ENCODE data around the gene PDE3A. TPM values are rescaled to one million over a fixed set of nuclear protein-coding genes. Genes with fewer than 3 reads are reported as not detected.

Gene PDE3A
- total RNA-seq, 6 experiments from 2014 or later = 0.79 to 2.4 (median 1.3) TPM

DNA sequence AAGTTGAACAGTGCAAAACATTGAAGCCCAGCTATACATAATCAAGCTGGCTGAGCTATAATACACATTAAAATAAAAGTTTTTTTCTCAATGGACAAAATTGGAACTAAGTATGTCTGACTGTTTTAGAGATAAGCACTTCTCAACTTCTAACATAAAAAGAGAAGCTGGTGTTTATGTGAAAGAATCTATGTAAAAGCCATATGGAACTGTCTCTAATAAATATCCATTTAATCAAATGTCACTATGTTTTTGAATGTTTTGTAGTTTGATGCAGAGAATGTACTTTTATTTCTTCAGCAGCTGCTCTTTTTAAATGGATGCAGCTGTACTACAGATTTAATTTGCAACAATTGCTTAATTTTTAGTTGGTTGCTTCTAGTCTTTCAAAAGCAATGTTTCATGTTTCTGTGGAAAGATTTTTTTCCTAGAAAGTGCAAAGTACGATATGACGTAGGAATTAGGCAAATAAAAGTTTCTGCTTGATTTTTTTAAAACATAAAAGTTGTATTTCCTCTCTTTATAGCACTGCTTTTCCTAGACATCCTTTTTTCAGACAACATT lies 114.2 kb downstream of the PDE3A start:
- ATAC-seq = peak in 2 of 4 donors; percentile 29 to 37
- Histone ChIP-seq H3K4me1 (no peaks in the 10 kb centered on the region), H3K27me3 (no peaks in the 10 kb centered on the region), H3K9me3 (no peaks in the 10 kb centered on the region), H3K36me3 (no peaks in the 10 kb centered on the region), H3K4me3 (no peak overlapping the region), H3K27ac (no peak overlapping the region)
- WGBS (ENCODE audit: insufficient coverage, low coverage, low lambda C conversion rate, missing lambda C conversion rate) = 36% methylated on average over 2 of the region's 2 CpGs
- no peak for DNase-seq
- intact Hi-C loops (cut with DNase I) = no loop called here
- TF ChIP-seq, protein P1, sequence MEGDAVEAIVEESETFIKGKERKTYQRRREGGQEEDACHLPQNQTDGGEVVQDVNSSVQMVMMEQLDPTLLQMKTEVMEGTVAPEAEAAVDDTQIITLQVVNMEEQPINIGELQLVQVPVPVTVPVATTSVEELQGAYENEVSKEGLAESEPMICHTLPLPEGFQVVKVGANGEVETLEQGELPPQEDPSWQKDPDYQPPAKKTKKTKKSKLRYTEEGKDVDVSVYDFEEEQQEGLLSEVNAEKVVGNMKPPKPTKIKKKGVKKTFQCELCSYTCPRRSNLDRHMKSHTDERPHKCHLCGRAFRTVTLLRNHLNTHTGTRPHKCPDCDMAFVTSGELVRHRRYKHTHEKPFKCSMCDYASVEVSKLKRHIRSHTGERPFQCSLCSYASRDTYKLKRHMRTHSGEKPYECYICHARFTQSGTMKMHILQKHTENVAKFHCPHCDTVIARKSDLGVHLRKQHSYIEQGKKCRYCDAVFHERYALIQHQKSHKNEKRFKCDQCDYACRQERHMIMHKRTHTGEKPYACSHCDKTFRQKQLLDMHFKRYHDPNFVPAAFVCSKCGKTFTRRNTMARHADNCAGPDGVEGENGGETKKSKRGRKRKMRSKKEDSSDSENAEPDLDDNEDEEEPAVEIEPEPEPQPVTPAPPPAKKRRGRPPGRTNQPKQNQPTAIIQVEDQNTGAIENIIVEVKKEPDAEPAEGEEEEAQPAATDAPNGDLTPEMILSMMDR (IDR thresholded peaks at IDR 0.05) = no peak
- no peak for TF ChIP-seq POLR2A (IDR thresholded peaks at IDR 0.05)

DNA sequence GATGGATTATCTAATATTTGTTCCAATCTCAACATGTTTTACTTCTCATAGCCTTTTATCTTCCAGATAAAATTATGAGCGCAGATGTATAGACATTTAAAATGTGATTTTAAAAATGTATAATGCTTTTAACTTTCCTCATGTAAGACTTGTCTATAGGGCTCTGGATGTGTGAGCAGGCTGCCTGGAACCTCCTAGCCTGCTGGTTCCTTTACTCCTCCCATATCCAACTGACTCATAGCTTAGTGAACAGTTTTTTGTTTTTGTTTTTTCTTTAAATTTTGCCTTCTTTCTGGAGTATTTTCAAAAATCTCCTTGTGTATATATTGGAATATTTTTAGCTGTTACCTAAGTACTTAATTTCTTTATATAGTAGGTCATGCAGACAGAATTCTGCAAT lies 115.4 kb downstream of the PDE3A start:
- no peaks in the 10 kb centered on the region for H3K4me1 ChIP-seq
- no peak overlapping the region for H3K4me3 ChIP-seq
- H3K36me3 ChIP-seq = no peaks in the 10 kb centered on the region
- no peak for ATAC-seq
- no peaks in the 10 kb centered on the region for H3K9me3 ChIP-seq
- intact Hi-C loops (cut with DNase I) = no loop called here
- TF ChIP-seq, protein P1 (IDR thresholded peaks at IDR 0.05) = no peak
- TF ChIP-seq POLR2A (IDR thresholded peaks at IDR 0.05) = no peak
- H3K27ac ChIP-seq = no peak overlapping the region
- DNase-seq = no peak
- 100% methylated on average over 1 of the region's 1 CpG for WGBS (ENCODE audit: insufficient coverage, low coverage, low lambda C conversion rate, missing lambda C conversion rate)
- H3K27me3 ChIP-seq = no peaks in the 10 kb centered on the region

DNA sequence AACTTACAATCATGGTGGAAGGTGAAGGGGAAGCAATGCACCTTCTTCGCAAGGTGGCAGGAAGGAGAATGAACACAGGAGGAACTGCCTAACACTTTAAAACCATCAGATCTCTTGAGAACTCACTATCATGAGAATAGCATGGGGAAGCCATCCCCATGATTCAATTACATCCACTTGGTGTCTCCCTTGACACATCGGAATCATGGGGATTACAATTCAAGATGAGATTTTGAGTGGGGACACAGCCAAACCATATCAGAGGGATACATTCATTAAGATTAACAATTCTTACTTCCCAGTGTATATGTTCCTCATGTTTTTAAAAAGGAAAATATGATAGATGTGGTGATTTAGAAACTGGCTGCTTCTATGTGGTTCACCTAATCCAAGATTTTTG lies 117.9 kb downstream of the PDE3A start:
- Histone ChIP-seq H3K9me3 (no peaks in the 10 kb centered on the region), H3K4me1 (no peaks in the 10 kb centered on the region), H3K36me3 (no peaks in the 10 kb centered on the region), H3K27me3 (no peaks in the 10 kb centered on the region), H3K4me3 (no peak overlapping the region), H3K27ac (no peak overlapping the region)
- no peak for TF ChIP-seq POLR2A (IDR thresholded peaks at IDR 0.05)
- TF ChIP-seq, protein P1 (IDR thresholded peaks at IDR 0.05) = peak in 1 of 4 donors; percentile 5
- no peak for ATAC-seq
- WGBS (ENCODE audit: insufficient coverage, low coverage, low lambda C conversion rate, missing lambda C conversion rate) = 82% methylated on average over 2 of the region's 2 CpGs
- intact Hi-C loops (cut with DNase I) = no loop called here
- no peak for DNase-seq

DNA sequence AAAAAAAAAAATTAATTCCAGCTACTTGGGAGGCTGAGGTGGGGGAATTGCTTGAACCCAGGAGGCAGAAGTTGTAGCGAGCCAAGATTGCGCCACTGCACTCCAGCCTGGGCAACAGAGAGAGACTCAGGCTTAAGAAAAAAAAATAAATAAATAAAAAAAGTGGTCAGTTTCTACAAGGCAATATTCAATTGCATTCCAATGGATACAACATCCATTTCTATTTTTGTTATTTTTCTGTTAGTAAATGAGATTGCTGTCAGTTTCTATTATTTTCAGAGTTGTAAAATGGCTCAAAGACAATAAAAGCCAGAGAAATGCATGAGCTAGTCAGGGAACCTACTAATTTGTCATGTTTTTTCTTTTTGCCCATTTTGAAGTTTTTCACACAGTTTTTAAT lies 119.2 kb downstream of the PDE3A start:
- TF ChIP-seq, protein P1 (IDR thresholded peaks at IDR 0.05) = no peak
- TF ChIP-seq POLR2A (IDR thresholded peaks at IDR 0.05) = no peak
- Histone ChIP-seq H3K9me3 (no peaks in the 10 kb centered on the region), H3K36me3 (no peaks in the 10 kb centered on the region), H3K4me3 (no peak overlapping the region), H3K4me1 (no peaks in the 10 kb centered on the region), H3K27ac (no peak overlapping the region), H3K27me3 (no peaks in the 10 kb centered on the region)
- no peak for ATAC-seq
- no peak for DNase-seq
- intact Hi-C loops (cut with DNase I) = no loop called here
- WGBS (ENCODE audit: insufficient coverage, low coverage, low lambda C conversion rate, missing lambda C conversion rate) = 51% methylated on average over 2 of the region's 2 CpGs

DNA sequence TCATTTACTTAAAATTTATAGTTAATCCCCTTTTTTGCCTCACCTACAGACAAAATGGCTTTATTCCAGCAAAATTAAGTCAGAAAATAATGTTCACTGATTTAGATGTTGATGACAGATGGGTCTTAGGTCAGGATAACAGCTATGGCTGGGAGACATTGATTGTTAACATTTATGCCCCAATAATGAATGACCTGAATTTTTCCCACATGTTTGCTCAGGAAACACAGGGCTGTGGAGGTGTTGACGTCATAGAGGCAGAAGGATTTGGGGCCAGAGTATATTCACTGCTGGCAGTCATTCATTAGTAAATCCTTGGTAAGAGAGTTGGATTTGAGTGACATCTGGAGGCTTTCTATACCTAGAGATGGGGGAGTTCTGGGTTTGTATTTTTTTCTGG lies 121.3 kb downstream of the PDE3A start:
- no peak for ATAC-seq
- Histone ChIP-seq H3K27me3 (no peaks in the 10 kb centered on the region), H3K36me3 (no peaks in the 10 kb centered on the region), H3K9me3 (no peaks in the 10 kb centered on the region), H3K4me1 (no peaks in the 10 kb centered on the region), H3K4me3 (no peak overlapping the region), H3K27ac (no peak overlapping the region)
- TF ChIP-seq, protein P1 (IDR thresholded peaks at IDR 0.05) = no peak
- TF ChIP-seq POLR2A (IDR thresholded peaks at IDR 0.05) = no peak
- WGBS (ENCODE audit: insufficient coverage, low coverage, low lambda C conversion rate, missing lambda C conversion rate) = 17% methylated on average over 1 of the region's 1 CpG
- no peak for DNase-seq
- intact Hi-C loops (cut with DNase I) = no loop called here
